ENCODE measurements around the gene CAAP1.

DNA sequence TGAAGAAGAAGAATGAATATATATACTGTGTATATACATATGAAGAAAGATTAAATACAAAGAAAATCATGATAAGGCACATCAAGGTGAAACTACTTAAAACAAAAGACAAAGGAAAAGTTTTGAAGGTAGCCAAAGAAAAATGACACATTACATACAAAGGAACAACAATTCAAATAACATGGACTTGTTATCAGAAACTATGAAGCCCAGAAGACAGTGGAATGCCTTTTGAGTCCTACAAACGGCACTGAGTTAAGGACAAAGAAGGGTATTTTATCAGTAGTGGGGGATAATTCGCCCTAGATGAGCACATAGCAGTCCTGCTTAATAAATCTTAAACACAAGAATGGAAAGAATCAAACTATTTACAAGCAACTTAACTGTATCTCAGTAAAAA lies 77.8 kb downstream of the CAAP1 start:
- TF ChIP-seq, protein P1, sequence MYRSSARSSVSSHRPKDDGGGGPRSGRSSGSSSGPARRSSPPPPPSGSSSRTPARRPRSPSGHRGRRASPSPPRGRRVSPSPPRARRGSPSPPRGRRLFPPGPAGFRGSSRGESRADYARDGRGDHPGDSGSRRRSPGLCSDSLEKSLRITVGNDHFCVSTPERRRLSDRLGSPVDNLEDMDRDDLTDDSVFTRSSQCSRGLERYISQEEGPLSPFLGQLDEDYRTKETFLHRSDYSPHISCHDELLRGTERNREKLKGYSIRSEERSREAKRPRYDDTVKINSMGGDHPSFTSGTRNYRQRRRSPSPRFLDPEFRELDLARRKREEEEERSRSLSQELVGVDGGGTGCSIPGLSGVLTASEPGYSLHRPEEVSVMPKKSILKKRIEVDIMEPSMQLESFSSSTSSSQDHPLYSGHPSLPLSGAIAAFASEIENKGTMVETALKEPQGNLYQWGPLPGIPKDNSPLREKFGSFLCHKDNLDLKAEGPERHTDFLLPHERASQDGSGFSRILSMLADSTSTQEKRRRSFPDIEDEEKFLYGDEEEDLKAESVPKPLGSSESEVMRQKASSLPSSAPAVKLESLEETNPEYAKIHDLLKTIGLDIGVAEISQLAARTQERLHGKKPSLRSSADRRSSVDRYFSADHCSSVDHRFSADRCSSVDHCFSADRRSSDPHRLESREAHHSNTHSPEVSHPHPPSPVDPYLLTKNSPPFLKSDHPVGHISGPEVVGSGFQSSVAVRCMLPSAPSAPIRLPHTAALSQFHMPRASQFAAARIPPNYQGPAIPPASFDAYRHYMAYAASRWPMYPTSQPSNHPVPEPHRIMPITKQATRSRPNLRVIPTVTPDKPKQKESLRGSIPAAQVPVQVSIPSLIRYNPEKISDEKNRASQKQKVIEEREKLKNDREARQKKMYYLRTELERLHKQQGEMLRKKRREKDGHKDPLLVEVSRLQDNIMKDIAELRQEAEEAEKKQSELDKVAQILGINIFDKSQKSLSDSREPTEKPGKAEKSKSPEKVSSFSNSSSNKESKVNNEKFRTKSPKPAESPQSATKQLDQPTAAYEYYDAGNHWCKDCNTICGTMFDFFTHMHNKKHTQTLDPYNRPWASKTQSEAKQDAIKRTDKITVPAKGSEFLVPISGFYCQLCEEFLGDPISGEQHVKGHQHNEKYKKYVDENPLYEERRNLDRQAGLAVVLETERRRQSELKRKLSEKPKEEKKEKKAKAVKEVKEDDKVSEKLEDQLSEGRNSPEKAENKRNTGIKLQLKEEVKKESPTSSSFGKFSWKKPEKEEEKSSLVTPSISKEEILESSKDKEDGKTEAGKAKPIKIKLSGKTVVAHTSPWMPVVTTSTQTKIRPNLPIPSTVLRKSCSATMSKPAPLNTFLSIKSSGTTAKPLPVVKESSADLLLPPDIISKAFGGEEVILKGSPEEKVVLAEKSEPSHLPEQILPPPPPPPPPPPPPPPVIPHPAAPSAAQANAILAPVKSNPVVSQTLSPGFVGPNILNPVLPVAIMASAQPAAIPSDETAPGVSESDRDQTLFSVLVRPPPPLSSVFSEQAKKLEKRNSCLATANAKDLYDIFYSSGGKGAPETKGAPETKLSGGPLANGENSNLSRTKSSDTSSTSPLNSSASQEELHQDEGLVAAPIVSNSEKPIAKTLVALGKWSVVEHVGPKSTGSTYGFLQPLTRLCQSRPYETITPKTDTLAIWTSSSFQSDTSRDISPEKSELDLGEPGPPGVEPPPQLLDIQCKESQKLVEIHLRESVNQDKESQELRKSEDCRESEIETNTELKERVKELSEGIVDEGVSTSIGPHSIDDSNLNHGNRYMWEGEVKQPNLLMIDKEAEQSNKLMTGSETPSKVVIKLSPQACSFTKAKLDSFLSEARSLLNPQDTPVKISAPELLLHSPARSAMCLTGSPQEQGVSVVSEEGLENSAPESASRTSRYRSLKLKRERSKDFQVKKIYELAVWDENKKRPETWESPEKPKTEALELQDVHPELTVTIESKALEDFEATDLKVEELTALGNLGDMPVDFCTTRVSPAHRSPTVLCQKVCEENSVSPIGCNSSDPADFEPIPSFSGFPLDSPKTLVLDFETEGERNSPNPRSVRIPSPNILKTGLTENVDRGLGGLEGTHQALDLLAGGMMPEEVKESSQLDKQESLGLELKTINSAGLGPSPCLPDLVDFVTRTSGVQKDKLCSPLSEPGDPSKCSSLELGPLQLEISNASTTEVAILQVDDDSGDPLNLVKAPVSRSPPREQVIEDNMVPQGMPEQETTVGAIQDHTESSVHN (CRISPR knock-in tag; IDR thresholded peaks at IDR 0.05) = no peak
- TF ChIP-seq TMF1 (CRISPR knock-in tag; IDR thresholded peaks at IDR 0.05; ENCODE audit: low read depth) = no peak
- TF ChIP-seq POLR2AphosphoS5 (IDR thresholded peaks at IDR 0.05; ENCODE audit: low read depth, low read length) = no peak
- no peak for TF ChIP-seq NR2C2 (CRISPR knock-in tag; IDR thresholded peaks at IDR 0.05; ENCODE audit: borderline replicate concordance)
- no peak for TF ChIP-seq PHF5A (CRISPR knock-in tag; IDR thresholded peaks at IDR 0.05; ENCODE audit: low read depth, unreplicated experiment)
- no peak for TF ChIP-seq ZKSCAN8 (CRISPR knock-in tag; IDR thresholded peaks at IDR 0.05; ENCODE audit: borderline replicate concordance)
- TF ChIP-seq ZNF766 (CRISPR knock-in tag; IDR thresholded peaks at IDR 0.05; ENCODE audit: borderline replicate concordance) = no peak
- no peak for TF ChIP-seq SRSF4 (IDR thresholded peaks at IDR 0.05; ENCODE audit: low read depth, low read length, poor library complexity, severe bottlenecking)
